ENCODE data around the gene RPGRIP1.

GRCh38 chr14:21236948-21237797 lies 42.7 kb upstream of the RPGRIP1 start:
- TF ChIP-seq, protein P1, sequence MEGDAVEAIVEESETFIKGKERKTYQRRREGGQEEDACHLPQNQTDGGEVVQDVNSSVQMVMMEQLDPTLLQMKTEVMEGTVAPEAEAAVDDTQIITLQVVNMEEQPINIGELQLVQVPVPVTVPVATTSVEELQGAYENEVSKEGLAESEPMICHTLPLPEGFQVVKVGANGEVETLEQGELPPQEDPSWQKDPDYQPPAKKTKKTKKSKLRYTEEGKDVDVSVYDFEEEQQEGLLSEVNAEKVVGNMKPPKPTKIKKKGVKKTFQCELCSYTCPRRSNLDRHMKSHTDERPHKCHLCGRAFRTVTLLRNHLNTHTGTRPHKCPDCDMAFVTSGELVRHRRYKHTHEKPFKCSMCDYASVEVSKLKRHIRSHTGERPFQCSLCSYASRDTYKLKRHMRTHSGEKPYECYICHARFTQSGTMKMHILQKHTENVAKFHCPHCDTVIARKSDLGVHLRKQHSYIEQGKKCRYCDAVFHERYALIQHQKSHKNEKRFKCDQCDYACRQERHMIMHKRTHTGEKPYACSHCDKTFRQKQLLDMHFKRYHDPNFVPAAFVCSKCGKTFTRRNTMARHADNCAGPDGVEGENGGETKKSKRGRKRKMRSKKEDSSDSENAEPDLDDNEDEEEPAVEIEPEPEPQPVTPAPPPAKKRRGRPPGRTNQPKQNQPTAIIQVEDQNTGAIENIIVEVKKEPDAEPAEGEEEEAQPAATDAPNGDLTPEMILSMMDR (IDR thresholded peaks at IDR 0.05), result no peak
- no peak for TF ChIP-seq POLR2A (IDR thresholded peaks at IDR 0.05)
